K562 (cell line): ENCODE measurements around the gene CYFIP2. TPM values are rescaled to one million over a fixed set of nuclear protein-coding genes. Genes with fewer than 3 reads are reported as not detected.

ENCODE experiments used
- ATAC-seq: fragments of 200-7000 bp; cut with Tn5 transposase; 3 replicates; pipeline ENCODE4 v1.9.1; 2020; ENCODE audit warnings: moderate library complexity
- BruUV-seq: library from RNA; stranded (reverse); fragments of 400-500 nt; replicated peaks from 2 replicates; lab custom pipeline; 2021; lab: Mats Ljungman, UMichigan
- CTCF ChIA-PET: fragments of 300-600 bp; formaldehyde crosslinking; extraction: SDS; loops from one replicate; lab custom pipeline; 2021; ENCODE audit warnings: low intra/inter-chr PET ratio; lab: Yijun Ruan, JAX
- POLR2A ChIA-PET: fragments of 300-600, 350-650 bp; sonication (Branson Sonifier 250); formaldehyde crosslinking; extraction: SDS; loops from one replicate; lab custom pipeline; 2021; ENCODE audit warnings: antibody characterized with exemption, inconsistent platforms; lab: Yijun Ruan, JAX
- DNase-seq, 4 experiments: peaks; one replicate each; pipeline versions ENCODE4 v3.0.0 to v3.0.0-alpha.2; 2011 to 2018; ENCODE audit warnings: low spot score in 3 of 4, mixed read lengths in 3 of 4; ENCODE audit errors: extremely low read depth in 1 of 4
- FAIRE-seq: peaks from 2 replicates; lab custom pipeline; 2011; peaks lifted over from hg19 to GRCh38; lab: Jason Lieb, UNC
- H2AFZ ChIP-seq: 2 replicates; pipeline ENCODE4 v1.6.0; 2011; ENCODE audit warnings: low read depth, low read length, control low read depth, inconsistent platforms
- H3K27ac ChIP-seq: fragments of 200-600 bp; 3 replicates; pipeline ENCODE4 v1.8.0; 2011; ENCODE audit warnings: low read depth, mild to moderate bottlenecking, control low read depth, inconsistent platforms, low read length, moderate library complexity, mixed read lengths; ENCODE audit errors: extremely low read depth
- H3K27me3 ChIP-seq, 2 experiments: fragments of 300-600 bp in 1 of 2; 2 replicates in 1 of 2; 3 replicates in 1 of 2; pipeline versions ENCODE4 v1.6.0 to v1.8.0; 2011; ENCODE audit warnings: inconsistent platforms in 2 of 2, low read length in 2 of 2, mild to moderate bottlenecking in 1 of 2, mixed read lengths in 1 of 2, moderate library complexity in 1 of 2; ENCODE audit not compliant: control insufficient read depth in 2 of 2, insufficient read depth in 2 of 2
- H3K36me3 ChIP-seq: fragments of 300-600 bp; 3 replicates; pipeline ENCODE4 v1.8.0; 2011; ENCODE audit warnings: mild to moderate bottlenecking, low read length, inconsistent platforms; ENCODE audit not compliant: control insufficient read depth, insufficient read depth
- H3K4me1 ChIP-seq, 2 experiments: fragments of 200-600 bp in 1 of 2; replicated peaks in 1 of 2; 2 replicates in 1 of 2; 3 replicates in 1 of 2; pipeline versions ENCODE4 v1.5.1 to v1.8.0; 2011; ENCODE audit warnings: inconsistent platforms in 2 of 2, low read length in 2 of 2, mild to moderate bottlenecking in 1 of 2, mixed read lengths in 1 of 2, moderate library complexity in 1 of 2; ENCODE audit not compliant: control insufficient read depth in 2 of 2, insufficient read depth in 2 of 2
- H3K4me2 ChIP-seq: 2 replicates; pipeline ENCODE4 v1.6.1; 2011; ENCODE audit warnings: low read length, control low read depth, inconsistent platforms, mixed read lengths; ENCODE audit not compliant: insufficient read depth
- H3K4me3 ChIP-seq: fragments of 200-600 bp; sonication (generic), shearing (Covaris generic); 2 replicates; pipeline ENCODE4 v1.5.1; 2016; ENCODE audit warnings: control low read depth, inconsistent platforms
- H3K79me2 ChIP-seq: fragments of 200-600 bp; 3 replicates; pipeline ENCODE4 v1.8.0; 2011; ENCODE audit warnings: low read length, inconsistent platforms; ENCODE audit not compliant: control insufficient read depth, insufficient read depth
- H3K9ac ChIP-seq, 2 experiments: 2 replicates each; pipeline versions ENCODE4 v1.6.0 to v1.6.1; 2011; ENCODE audit warnings: low read depth in 2 of 2, low read length in 2 of 2, control low read depth in 1 of 2, inconsistent platforms in 1 of 2, mild to moderate bottlenecking in 1 of 2, mixed read lengths in 1 of 2; ENCODE audit not compliant: insufficient read depth in 1 of 2
- H3K9me1 ChIP-seq: one replicate; pipeline ENCODE4 v1.6.0; 2011; ENCODE audit warnings: inconsistent platforms, mild to moderate bottlenecking, low read length, moderate library complexity; ENCODE audit not compliant: control insufficient read depth, insufficient read depth
- H3K9me3 ChIP-seq: replicated peaks from 2 replicates; pipeline ENCODE4 v1.5.1; 2011; ENCODE audit warnings: low read depth, low read length, inconsistent platforms; ENCODE audit not compliant: control insufficient read depth, insufficient read depth
- H4K20me1 ChIP-seq: replicated peaks from 2 replicates; pipeline ENCODE4 v1.6.1; 2011; ENCODE audit warnings: low read length, inconsistent platforms, mixed read lengths; ENCODE audit not compliant: control insufficient read depth, insufficient read depth
- ATF7 ChIP-seq: fragments of 450-650 bp; IDR thresholded peaks from 2 replicates; pipeline ENCODE4 v1.7.1; 2014; ENCODE audit warnings: mild to moderate bottlenecking, moderate library complexity
- FOSL1 ChIP-seq: fragments of 200-800 bp; sonication (Bioruptor generic); conservative IDR thresholded peaks from 2 replicates; pipeline ENCODE4 v1.6.1; 2016; ENCODE audit warnings: missing genetic modification characterization, missing compliant biosample characterization
- FOXA3 ChIP-seq, 2 experiments: fragments of 450-650 bp in 1 of 2; sonication (generic) in 1 of 2; formaldehyde crosslinking; IDR thresholded peaks in 1 of 2; conservative IDR thresholded peaks in 1 of 2; 2 replicates each; pipeline versions ENCODE4 v1.4.0 to v1.8.0; 2020 to 2022; ENCODE audit warnings: mild to moderate bottlenecking in 2 of 2, missing genetic modification reagents in 1 of 2
- HDAC1 ChIP-seq, 2 experiments: fragments of 450-650 bp; IDR thresholded peaks; 2 replicates each; pipeline ENCODE4 v1.6.1; 2016 to 2017; ENCODE audit warnings: inconsistent platforms in 1 of 2, mild to moderate bottlenecking in 1 of 2, moderate library complexity in 1 of 2
- KDM1A ChIP-seq, 2 experiments: fragments of 450-650 bp; IDR thresholded peaks; 2 replicates each; pipeline ENCODE4 v1.6.1; 2016; ENCODE audit warnings: mild to moderate bottlenecking in 2 of 2
- MAFG ChIP-seq: fragments of 450-650 bp; conservative IDR thresholded peaks from 2 replicates; pipeline ENCODE4 v1.6.1; 2016; ENCODE audit warnings: missing genetic modification characterization, missing compliant biosample characterization
- NFXL1 ChIP-seq: fragments of 450-650 bp; formaldehyde crosslinking; IDR thresholded peaks from 2 replicates; pipeline ENCODE4 v1.4.0; 2021; ENCODE audit warnings: mild to moderate bottlenecking
- PRMT5 ChIP-seq: sonication (generic); formaldehyde crosslinking; IDR thresholded peaks from 2 replicates; pipeline ENCODE4 v1.5.0; 2020; ENCODE audit warnings: missing genetic modification reagents
- SNRNP70 ChIP-seq: fragments of 200-400 bp; formaldehyde crosslinking; optimal IDR thresholded peaks from 2 replicates; pipeline ENCODE3; 2017; ENCODE audit warnings: low read depth, low read length
- TAF15 ChIP-seq: fragments of 200-400 bp; formaldehyde crosslinking; IDR thresholded peaks from 2 replicates; pipeline ENCODE4 v1.6.1; 2017; ENCODE audit warnings: mild to moderate bottlenecking, low read depth, low read length, moderate library complexity
- ZNF124 ChIP-seq: sonication (generic); formaldehyde crosslinking; IDR thresholded peaks from 2 replicates; pipeline ENCODE4 v1.8.1; 2022; ENCODE audit warnings: missing genetic modification reagents
- ZNF316 ChIP-seq: fragments of 450-650 bp; IDR thresholded peaks from 2 replicates; pipeline ENCODE4 v1.6.1; 2016
- WGBS: fragments of 100-300 bp; shearing (Covaris generic); methylation state at CpG from one replicate; pipeline ENCODE4 v1.1.6; 2016; ENCODE audit warnings: low coverage, mixed read lengths; ENCODE audit not compliant: insufficient coverage; ENCODE audit errors: missing lambda C conversion rate; 5-methylcytosine and 5-hydroxymethylcytosine counted together
- in situ Hi-C: fragments of 300-500 bp; cut with MboI; formaldehyde crosslinking; loops from 4 replicates; pipeline ENCODE4 v1.15.0; 2018; ENCODE audit warnings: inconsistent platforms, mixed read lengths
- intact Hi-C: fragments of 100-400 bp; cut with micrococcal nuclease; formaldehyde crosslinking; loops from 2 replicates; pipeline ENCODE4 v1.14.2; 2022
- polyA plus RNA-seq, 8 experiments: library from polyadenylated mRNA; depleted of rRNA in 4 of 8; stranded (reverse) in 5 of 8; unstranded in 3 of 8; fragments of >200 nt; fragmentation: Nextera tagmentation in 2 of 8; fragmentation: Illumina TruSeq in 1 of 8; extraction: Ambion mirVana in 2 of 8; extraction: Trizol in 1 of 8; gene quantifications; 2 replicates each; pipeline versions ENCODE4 v1.2.1 to v1.2.3, GENCODE V29; 2011 to 2014; ENCODE audit warnings: inconsistent platforms in 1 of 8, missing spikeins in 1 of 8
- total RNA-seq, 7 experiments: library from RNA; depleted of rRNA in 6 of 7; stranded (reverse); fragments of >200 nt in 6 of 7; fragmentation: Illumina TruSeq in 2 of 7; extraction: Trizol in 2 of 7; gene quantifications; 2 replicates each; pipeline versions ENCODE4 v1.2.1 to v1.2.3, GENCODE V29; 2011 to 2021; ENCODE audit warnings: low replicate concordance in 1 of 7
- TF ChIP-seq, protein P1 (sequence below), 2 experiments: fragments of 450-650 bp; formaldehyde crosslinking in 1 of 2; IDR thresholded peaks; 2 replicates each; pipeline versions ENCODE4 v1.4.0 to v1.6.1; 2014 to 2020; ENCODE audit warnings: mild to moderate bottlenecking in 2 of 2, borderline replicate concordance in 1 of 2, low read depth in 1 of 2
- TF ChIP-seq, protein P2 (sequence below): fragments of 250-450 bp; sonication (Bioruptor Pico); IDR thresholded peaks from 2 replicates; pipeline ENCODE4 v1.8.0; 2021; ENCODE audit warnings: borderline replicate concordance, mild to moderate bottlenecking, moderate library complexity; ENCODE audit not compliant: poor library complexity, severe bottlenecking

The CYFIP2 gene
- total and polyA plus RNA-seq, 9 of the 15 experiments (the other 6 are each of a cell fraction or from before 2014, with no cell fraction given), result 0.76 to 2.9 (median 1.4) TPM; not detected in 1

DNA sequence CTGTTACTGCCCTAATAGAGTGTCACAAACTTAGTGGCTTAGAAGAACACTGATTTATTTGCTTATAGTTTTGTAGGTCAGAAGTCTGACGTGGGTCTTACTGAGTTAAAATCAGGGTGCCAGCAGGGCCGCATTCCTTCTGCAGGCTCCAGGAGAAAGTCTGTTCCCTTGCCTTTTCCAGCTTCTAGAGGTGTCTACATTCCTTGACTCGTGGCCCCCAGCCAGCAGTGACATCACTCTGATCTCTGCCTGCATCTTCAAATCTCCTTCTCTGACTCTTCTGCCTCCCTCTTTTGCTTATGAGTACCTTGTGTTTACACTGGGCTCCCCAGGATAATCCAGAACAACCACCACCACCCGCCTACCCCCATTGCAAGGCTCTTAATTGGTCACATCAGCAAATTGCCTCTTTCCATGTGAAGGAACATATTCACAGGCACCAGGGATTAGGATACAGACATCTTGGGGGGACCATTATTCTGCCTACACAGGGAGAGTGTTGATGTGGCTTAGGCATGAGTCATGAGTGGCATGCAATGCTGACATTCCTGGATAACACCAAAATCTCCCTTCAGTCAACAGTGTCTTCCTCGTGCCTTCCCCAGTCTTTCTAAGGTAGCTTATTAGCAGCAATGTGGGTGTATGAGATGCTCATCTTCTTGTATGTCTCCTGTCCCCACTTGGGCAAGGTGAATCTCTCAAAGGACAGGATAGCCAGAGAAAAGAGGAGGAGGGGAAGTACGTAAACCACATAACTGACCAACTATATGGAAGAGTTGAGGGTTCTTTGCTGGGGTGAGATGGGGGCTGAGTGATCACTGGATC lies 24.4 kb downstream of the CYFIP2 start:
- Histone ChIP-seq H3K9me1 (no peaks in the 10 kb centered on the region), H3K27me3 (peaks cover 2 to 7% of the 10 kb centered on the region in 2 experiments; a peak in 2 of 5 replicates), H3K4me3 (no peak overlapping the region), H3K4me2 (no peak overlapping the region), H2AFZ (no peak overlapping the region), H3K79me2 (no peaks in the 10 kb centered on the region), H4K20me1 (no peaks in the 10 kb centered on the region), H3K4me1 (no peaks in the 10 kb centered on the region; a peak in 1 of 5 replicates), H3K9ac (no peak overlapping the region), H3K27ac (no peak overlapping the region), H3K9me3 (no peaks in the 10 kb centered on the region), H3K36me3 (no peaks in the 10 kb centered on the region)
- ChIA-PET CTCF (no interaction called here), POLR2A (no interaction called here)
- FAIRE-seq, result no peak
- WGBS, result 15% methylated on average over 6 of the region's 6 CpGs
- intact Hi-C loops, result no loop called here
- no peak for DNase-seq
- no peak for ATAC-seq
- no TSS peak for BruUV-seq
- in situ Hi-C loops, result no loop called here
- TF ChIP-seq ATF7 (peak; percentile 23; the same call in 1 of the 2 replicates), FOSL1 (tag) (peak; percentile 70), ZNF124 (CRISPR knock-in tag) (no peak), FOXA3 (CRISPR knock-in tag; conservative IDR thresholded peaks at IDR 0.05 in 1 of 2, IDR thresholded peaks at IDR 0.05 in 1 of 2) (0 out of 4 replicates have a peak, but pooled peaks of 1 of the 2 experiments have one; percentile 29), ZNF316 (peak; percentile 59), TAF15 (no peak), MAFG (tag) (peak; percentile 42; the same call in 1 of the 2 replicates), PRMT5 (CRISPR knock-in tag) (no peak), NFXL1 (CRISPR knock-in tag) (no peak), SNRNP70 (no peak), HDAC1 (IDR thresholded peaks at IDR 0.05) (no peak), KDM1A (IDR thresholded peaks at IDR 0.05) (no peak)
- TF ChIP-seq, protein P1, sequence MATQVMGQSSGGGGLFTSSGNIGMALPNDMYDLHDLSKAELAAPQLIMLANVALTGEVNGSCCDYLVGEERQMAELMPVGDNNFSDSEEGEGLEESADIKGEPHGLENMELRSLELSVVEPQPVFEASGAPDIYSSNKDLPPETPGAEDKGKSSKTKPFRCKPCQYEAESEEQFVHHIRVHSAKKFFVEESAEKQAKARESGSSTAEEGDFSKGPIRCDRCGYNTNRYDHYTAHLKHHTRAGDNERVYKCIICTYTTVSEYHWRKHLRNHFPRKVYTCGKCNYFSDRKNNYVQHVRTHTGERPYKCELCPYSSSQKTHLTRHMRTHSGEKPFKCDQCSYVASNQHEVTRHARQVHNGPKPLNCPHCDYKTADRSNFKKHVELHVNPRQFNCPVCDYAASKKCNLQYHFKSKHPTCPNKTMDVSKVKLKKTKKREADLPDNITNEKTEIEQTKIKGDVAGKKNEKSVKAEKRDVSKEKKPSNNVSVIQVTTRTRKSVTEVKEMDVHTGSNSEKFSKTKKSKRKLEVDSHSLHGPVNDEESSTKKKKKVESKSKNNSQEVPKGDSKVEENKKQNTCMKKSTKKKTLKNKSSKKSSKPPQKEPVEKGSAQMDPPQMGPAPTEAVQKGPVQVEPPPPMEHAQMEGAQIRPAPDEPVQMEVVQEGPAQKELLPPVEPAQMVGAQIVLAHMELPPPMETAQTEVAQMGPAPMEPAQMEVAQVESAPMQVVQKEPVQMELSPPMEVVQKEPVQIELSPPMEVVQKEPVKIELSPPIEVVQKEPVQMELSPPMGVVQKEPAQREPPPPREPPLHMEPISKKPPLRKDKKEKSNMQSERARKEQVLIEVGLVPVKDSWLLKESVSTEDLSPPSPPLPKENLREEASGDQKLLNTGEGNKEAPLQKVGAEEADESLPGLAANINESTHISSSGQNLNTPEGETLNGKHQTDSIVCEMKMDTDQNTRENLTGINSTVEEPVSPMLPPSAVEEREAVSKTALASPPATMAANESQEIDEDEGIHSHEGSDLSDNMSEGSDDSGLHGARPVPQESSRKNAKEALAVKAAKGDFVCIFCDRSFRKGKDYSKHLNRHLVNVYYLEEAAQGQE (IDR thresholded peaks at IDR 0.05; ENCODE audit: borderline replicate concordance), result no peak
- TF ChIP-seq, protein P1 (CRISPR knock-in tag; IDR thresholded peaks at IDR 0.05; ENCODE audit: low read depth), result no peak
- TF ChIP-seq, protein P2, sequence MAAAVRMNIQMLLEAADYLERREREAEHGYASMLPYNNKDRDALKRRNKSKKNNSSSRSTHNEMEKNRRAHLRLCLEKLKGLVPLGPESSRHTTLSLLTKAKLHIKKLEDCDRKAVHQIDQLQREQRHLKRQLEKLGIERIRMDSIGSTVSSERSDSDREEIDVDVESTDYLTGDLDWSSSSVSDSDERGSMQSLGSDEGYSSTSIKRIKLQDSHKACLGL, result no peak
